ENCODE data around the gene FARP2.
"Not testable (repeated sequence)": the region's sequence is repeated elsewhere in the genome, so short reads cannot be mapped to it uniquely, and the experiment has no call there.

Gene FARP2

DNA sequence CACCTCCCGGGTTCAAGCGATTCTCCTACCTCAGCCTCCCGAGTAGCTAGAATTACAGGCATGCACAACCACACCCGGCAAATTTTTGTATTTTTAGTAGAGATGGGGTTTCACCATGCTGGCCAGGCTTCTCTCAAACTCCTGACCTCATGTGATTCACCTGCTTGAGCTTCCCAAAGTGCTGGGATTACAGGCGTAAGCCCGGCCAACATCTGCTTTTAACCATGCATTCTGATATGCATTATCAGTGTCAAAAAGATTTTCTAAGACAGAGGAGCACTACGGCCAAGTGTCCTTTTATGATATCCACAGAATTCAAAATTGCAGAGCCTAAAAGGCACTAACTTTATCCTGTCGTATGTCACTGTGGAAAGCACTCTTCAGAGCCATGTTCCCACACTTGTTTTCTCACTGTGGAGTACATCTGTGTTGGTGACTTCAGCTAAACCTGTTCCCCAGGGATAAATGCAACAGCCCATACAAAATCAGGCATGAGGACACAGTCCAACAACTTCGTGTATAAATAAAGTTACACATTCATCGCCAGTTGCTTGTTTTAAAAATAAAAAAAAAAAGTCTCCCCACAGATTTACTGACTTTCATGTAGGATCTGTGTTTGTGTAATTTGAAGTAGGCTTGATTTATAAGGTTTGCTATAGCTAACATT, 95.9 kb downstream of the FARP2 start:
- no peak overlapping the region for H3K4me3 ChIP-seq (ENCODE audit: low read depth, low read length)

DNA sequence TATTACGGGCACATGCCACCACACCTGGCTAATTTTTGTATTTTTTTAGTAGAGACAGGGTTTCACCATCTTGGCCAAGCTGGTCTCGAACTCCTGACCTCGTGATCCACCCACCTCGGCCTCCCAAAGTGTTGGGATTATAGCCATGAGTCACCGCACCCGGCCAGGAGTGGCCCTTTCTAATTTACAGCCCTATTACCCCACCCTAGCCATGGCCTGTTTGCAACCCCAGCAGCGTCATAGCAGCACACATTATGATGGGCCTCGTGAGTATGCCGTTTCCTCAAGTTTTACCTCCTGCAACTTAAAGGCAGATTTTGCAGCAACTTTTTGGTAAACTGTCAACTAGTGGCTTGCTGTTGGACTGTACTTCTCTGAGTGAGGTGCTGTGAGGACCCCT, 97.8 kb downstream of the FARP2 start:
- H3K4me3 ChIP-seq (ENCODE audit: low read depth, low read length), result not testable (repeated sequence)

DNA sequence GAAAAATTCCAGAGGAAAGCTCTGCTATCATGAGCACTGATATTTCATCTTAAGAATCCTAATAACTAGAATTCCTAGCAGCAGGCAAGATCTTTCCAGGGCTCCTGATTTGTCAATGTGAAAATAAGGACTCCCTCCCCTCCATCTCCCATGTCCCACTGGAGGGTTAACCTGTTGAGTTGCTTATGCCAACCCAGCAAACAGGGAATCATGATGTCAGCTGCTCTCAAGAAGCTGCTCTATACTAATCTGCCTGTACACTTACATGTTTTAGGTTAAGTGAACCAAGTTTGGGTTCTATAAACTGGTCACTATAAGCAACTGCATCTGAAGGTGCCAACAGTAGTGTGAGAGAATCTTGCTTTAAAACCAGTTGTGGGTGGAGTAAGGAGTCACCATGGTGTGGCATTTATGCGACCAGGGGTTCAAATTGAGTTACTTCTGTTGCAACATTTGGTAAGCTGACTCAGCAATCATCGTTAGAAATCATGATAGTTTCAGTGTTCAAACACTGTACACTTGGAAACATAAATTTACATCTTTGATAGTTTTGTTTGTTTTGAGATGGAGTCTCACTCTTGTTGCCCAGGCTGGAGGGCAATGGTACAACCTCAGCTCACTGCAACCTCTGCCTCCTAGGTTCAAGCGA, 98.9 kb downstream of the FARP2 start:
- H3K4me3 ChIP-seq (ENCODE audit: low read depth, low read length), result no peak overlapping the region

DNA sequence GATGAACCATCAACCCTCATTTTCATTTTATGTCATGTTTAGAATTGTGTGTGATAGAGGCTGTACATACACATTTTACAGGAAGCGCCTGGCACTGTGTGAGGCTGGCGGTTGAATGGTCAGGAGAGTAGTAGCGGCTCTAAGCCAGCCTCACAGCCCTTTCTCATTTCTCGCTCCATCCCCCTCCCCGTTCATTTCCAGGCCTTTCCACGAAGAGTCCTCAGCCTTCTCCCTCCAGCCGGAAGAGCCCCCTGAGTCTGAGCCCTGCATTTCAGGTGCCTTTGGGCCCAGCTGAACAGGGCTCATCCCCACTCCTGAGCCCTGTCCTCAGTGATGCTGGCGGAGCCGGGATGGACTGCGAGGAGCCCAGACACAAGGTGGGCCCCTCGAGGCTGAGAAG, 100.5 kb downstream of the FARP2 start:
- no peak overlapping the region for H3K4me3 ChIP-seq (ENCODE audit: low read depth, low read length)

- H3K4me3 ChIP-seq (ENCODE audit: low read depth, low read length), result no peak overlapping the region
Measured at GRCh38 chr2:241458687-241459086, 102.6 kb downstream of the FARP2 start.

DNA sequence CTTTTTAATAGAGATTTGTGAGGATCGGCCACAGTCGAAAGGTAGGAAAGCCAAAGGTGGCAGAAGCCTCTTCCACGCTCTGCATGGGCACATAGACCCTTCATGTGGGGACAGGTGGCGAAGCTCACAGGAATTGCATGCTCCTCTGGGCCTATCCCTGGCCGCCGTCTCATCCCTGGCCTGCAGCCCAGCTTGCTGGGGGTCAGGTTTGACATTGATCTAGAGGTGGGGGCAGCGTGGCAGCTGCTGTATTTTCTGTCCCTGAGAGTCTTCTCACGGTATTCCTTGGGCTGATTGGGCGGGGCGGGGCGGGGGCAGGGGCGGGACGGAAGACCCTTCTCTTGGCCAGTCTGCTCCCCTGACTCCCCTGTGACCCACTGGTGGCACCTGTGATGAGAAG, 103.4 kb downstream of the FARP2 start:
- no peak overlapping the region for H3K4me3 ChIP-seq (ENCODE audit: low read depth, low read length)

DNA sequence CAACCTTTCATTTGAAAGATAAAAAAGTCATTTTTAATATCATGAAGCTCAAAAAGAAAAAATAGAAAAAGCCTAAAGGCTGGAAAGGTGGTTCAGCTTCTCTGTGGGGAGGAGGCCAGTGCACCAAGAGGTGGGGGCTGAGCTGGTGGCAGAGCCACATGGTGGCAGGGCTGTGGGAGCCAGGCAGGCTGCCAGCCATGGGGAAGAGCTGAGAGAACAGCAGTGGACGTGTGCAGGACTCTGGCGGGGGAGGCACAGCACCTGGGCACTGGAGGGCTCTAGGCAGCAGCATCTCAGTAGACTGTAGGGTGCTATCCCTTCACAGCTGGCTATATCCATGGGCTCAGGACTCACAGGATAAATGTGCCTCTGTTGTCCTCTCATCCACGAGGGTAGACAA, 104.5 kb downstream of the FARP2 start:
- no peak overlapping the region for H3K4me3 ChIP-seq (ENCODE audit: low read depth, low read length)

- H3K4me3 ChIP-seq (ENCODE audit: low read depth, low read length), result no peak overlapping the region
Measured at GRCh38 chr2:241461693-241462677, 105.9 kb downstream of the FARP2 start.

- no peak overlapping the region for H3K4me3 ChIP-seq (ENCODE audit: low read depth, low read length)
Measured at GRCh38 chr2:241463276-241464135, 107.4 kb downstream of the FARP2 start.

- no peak overlapping the region for H3K4me3 ChIP-seq (ENCODE audit: low read depth, low read length)
Measured at GRCh38 chr2:241465543-241465942, 109.5 kb downstream of the FARP2 start.

DNA sequence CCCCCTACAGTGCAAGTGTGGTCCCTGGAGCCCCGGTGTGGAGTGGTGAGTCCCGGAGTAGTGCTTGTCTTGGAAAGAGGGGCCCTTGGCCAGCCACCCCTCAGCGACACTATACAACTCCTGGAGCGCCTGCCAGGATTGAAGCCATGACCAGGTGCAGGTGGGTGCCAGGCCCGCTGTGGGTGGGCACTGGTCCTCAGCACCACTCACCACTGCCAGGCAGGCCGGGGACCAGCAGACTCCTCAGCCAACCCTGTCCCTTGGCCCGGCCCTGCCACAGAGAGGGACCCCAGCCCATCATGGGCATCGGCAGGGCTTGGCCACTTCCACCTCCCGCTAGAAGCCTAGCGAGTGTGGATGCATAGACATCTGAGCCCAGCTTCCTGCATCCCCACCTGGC, 110.1 kb downstream of the FARP2 start:
- no peak overlapping the region for H3K4me3 ChIP-seq (ENCODE audit: low read depth, low read length)

- no peak overlapping the region for H3K4me3 ChIP-seq (ENCODE audit: low read depth, low read length)
Measured at GRCh38 chr2:241467777-241468475, 111.8 kb downstream of the FARP2 start.

GRCh38 chr2:241468476-241468781, 112.3 kb downstream of the FARP2 start:
- no peak overlapping the region for H3K4me3 ChIP-seq (ENCODE audit: low read depth, low read length)

DNA sequence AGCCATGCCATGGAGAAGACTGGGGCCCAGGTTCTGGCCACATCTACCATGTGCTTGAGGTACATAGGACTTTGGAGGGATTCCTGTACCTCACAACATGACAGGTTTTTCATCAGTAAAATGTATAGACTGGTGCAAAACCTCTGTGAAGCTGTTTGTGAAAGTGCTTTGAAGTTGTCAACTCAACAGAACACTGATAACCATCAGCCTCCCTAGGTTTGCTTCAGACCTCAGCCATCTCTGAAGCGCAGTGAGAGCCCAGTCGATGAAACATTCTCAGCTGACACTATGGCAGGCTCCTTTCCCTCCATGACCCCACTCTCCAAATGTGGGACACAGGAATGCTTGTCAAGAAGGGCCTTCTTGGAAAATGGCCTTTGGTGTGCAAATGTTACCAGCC, 113.7 kb downstream of the FARP2 start:
- H3K4me3 ChIP-seq (ENCODE audit: low read depth, low read length), result no peak overlapping the region

GRCh38 chr2:241473399-241473798, 117.3 kb downstream of the FARP2 start:
- no peak overlapping the region for H3K4me3 ChIP-seq (ENCODE audit: low read depth, low read length)

GRCh38 chr2:241475267-241475666, 119.2 kb downstream of the FARP2 start:
- H3K4me3 ChIP-seq (ENCODE audit: low read depth, low read length), result no peak overlapping the region

DNA sequence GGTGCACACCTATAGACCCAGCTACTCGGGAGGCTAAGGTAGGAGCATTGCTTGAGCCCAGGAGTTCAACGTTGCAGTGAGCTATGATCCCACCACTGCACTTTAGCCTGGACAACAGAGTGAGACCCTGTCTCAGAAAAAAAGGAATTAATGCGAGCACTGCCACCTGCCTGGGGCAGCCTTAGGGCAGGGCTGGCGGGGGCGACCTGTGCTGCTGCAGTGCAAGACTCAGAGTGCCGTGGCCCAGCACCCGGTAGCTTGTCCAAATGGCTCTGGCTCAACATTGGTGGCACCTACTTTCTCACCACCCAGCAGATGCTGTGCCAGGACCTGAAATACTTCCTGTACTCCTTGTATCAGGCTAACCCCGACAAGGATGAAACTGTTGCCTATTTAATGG, 122.1 kb downstream of the FARP2 start:
- no peak overlapping the region for H3K4me3 ChIP-seq (ENCODE audit: low read depth, low read length)

DNA sequence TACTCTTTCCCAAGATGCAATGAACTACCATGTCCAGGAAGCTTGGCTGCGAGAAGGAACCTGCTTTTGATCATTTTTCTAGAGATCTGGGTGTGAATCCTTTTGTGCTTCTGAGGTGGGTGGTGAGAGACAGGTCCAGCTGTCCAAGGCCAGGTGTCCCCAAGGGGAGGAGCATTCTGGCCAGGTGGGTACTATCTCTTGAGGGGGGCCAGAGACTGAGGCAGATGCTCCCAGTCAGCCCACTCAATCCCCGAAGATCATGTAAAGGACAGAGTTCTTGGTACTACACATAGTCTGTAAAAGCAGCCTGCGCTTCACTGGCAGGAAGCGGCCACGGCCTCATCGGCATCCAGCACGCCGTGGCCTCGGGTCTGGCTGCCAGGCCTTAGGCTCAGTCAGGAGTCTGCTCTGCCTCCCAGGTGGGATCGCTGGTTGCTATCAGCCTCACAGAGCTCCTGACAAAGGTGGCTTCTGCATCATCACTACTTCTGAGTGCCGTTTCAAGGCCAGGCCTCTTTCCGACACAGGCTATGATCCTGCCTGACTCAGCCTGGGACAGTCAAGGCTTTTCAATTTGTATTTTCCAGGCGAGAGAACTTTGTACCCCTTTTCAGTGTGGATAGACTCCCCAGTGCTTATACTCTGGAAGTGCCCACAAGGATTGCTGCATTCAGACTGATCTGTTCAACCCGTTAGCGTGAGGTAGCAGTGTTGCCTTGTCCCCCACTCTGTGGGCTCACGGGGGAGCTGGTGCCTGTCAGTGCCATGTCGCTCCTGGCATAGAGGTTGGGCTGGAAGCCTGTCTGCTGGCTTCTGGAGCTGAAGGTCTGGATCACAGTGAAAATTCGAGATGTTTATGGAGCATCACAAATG, 123.2 kb downstream of the FARP2 start:
- H3K4me3 ChIP-seq (ENCODE audit: low read depth, low read length), result no peak overlapping the region

- no peak overlapping the region for H3K4me3 ChIP-seq (ENCODE audit: low read depth, low read length)
Measured at GRCh38 chr2:241481687-241482086, 125.6 kb downstream of the FARP2 start.
